Tibial artery (tissue), 4 donors: Measurements from ENCODE around the gene MARS2.
"Not testable (repeated sequence)": the region's sequence is repeated elsewhere in the genome, so short reads cannot be mapped to it uniquely, and the experiment has no call there.

Experiments used
- DNase-seq, 2 donors: peaks; one replicate each; pipeline ENCODE4 v3.0.0-alpha.2; 2019
- H3K27ac ChIP-seq, 2 donors: fragments of 200-600 bp; sonication (generic) in 1 of 2; 1 replicate in 1 of 2; 2 replicates in 1 of 2; pipeline ENCODE4 v1.5.1; 2018 to 2019; ENCODE audit warnings: mild to moderate bottlenecking in 1 of 2
- H3K27me3 ChIP-seq, 2 donors: fragments of 200-600 bp; sonication (generic) in 1 of 2; one replicate each; pipeline versions ENCODE4 v1.5.1 to v1.6.0; 2016 to 2019
- H3K36me3 ChIP-seq, 3 donors: fragments of 200-600 bp; sonication (generic) in 2 of 3; one replicate each; pipeline ENCODE4 v1.5.1; 2016 to 2019; ENCODE audit warnings: mild to moderate bottlenecking in 2 of 3
- H3K4me1 ChIP-seq, 4 donors: fragments of 200-600 bp; sonication (generic) in 2 of 4; 1 replicate in 3 of 4; 2 replicates in 1 of 4; pipeline ENCODE4 v1.5.1; 2016 to 2019
- H3K4me3 ChIP-seq, 2 donors: fragments of 200-600 bp; sonication (generic) in 1 of 2; 1 replicate in 1 of 2; 2 replicates in 1 of 2; pipeline ENCODE4 v1.5.1; 2018 to 2019; ENCODE audit warnings: mild to moderate bottlenecking in 2 of 2
- H3K9me3 ChIP-seq, 3 donors: fragments of 200-600 bp; sonication (generic) in 1 of 3; one replicate each; pipeline ENCODE4 v1.5.1; 2016 to 2019
- CTCF ChIP-seq, 2 experiments: fragments of 200-600 bp in 1 of 2; fragments of 450-650 bp in 1 of 2; IDR thresholded peaks; one replicate each; pipeline ENCODE4 v1.5.1; 2017 to 2019; ENCODE audit warnings: antibody characterized with exemption in 2 of 2, mild to moderate bottlenecking in 1 of 2, moderate library complexity in 1 of 2
- intact Hi-C: fragments of 100-400 bp; cut with DNase I; formaldehyde crosslinking; loops from one replicate; pipeline ENCODE4 v1.15.0; 2023; ENCODE audit warnings: low total_unique reads

Gene MARS2

GRCh38 chr2:197713271-197713670 lies 8.1 kb downstream of the MARS2 start:
- Histone ChIP-seq H3K27me3 (no peaks in the 10 kb centered on the region), H3K9me3 (no peaks in the 10 kb centered on the region), H3K27ac (no peak overlapping the region), H3K4me1 (peaks cover 0 to 18% (median 5%) of the 10 kb centered on the region in 4 donors), H3K4me3 (no peak overlapping the region), H3K36me3 (peaks cover 0 to 4% (median 4%) of the 10 kb centered on the region in 3 donors)
- intact Hi-C loops: no loop called here
- no peak for TF ChIP-seq CTCF (IDR thresholded peaks at IDR 0.05)
- DNase-seq: no peak

- H3K36me3 ChIP-seq: no peaks in the 10 kb centered on the region
- no peak overlapping the region for H3K27ac ChIP-seq
- no peak for DNase-seq
- no peaks in the 10 kb centered on the region for H3K9me3 ChIP-seq
- no peaks in the 10 kb centered on the region for H3K4me1 ChIP-seq
- no peak for TF ChIP-seq CTCF (IDR thresholded peaks at IDR 0.05)
- no peak overlapping the region for H3K4me3 ChIP-seq
- no peaks in the 10 kb centered on the region for H3K27me3 ChIP-seq
- intact Hi-C loops: no loop called here
These were observed 12.7 kb downstream of the MARS2 start for GRCh38 chr2:197717863-197718262.

- intact Hi-C loops: no loop called here
- Histone ChIP-seq H3K27ac (no peak overlapping the region), H3K4me3 (no peak overlapping the region), H3K36me3 (no peaks in the 10 kb centered on the region), H3K4me1 (no peaks in the 10 kb centered on the region), H3K9me3 (no peaks in the 10 kb centered on the region), H3K27me3 (no peaks in the 10 kb centered on the region)
- no peak for DNase-seq
- TF ChIP-seq CTCF (IDR thresholded peaks at IDR 0.05): no peak
These were observed 21.8 kb downstream of the MARS2 start for GRCh38 chr2:197727011-197727410.

- H3K27ac ChIP-seq, H3K27me3 ChIP-seq, H3K4me1 ChIP-seq, H3K9me3 ChIP-seq, H3K36me3 ChIP-seq, H3K4me3 ChIP-seq, intact Hi-C loops, DNase-seq: not testable (repeated sequence)
These were observed 23.7 kb downstream of the MARS2 start for GRCh38 chr2:197728555-197729544.

- DNase-seq: no peak
- Histone ChIP-seq H3K27ac (no peak overlapping the region), H3K4me3 (no peak overlapping the region), H3K9me3 (no peaks in the 10 kb centered on the region), H3K27me3 (no peaks in the 10 kb centered on the region), H3K4me1 (no peaks in the 10 kb centered on the region), H3K36me3 (no peaks in the 10 kb centered on the region)
- intact Hi-C loops: no loop called here
- no peak for TF ChIP-seq CTCF (IDR thresholded peaks at IDR 0.05)
These were observed 35.0 kb downstream of the MARS2 start for GRCh38 chr2:197740200-197740599.
